ENCODE results near the gene ZWINT.

Gene ZWINT, protein sequence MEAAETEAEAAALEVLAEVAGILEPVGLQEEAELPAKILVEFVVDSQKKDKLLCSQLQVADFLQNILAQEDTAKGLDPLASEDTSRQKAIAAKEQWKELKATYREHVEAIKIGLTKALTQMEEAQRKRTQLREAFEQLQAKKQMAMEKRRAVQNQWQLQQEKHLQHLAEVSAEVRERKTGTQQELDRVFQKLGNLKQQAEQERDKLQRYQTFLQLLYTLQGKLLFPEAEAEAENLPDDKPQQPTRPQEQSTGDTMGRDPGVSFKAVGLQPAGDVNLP

DNA sequence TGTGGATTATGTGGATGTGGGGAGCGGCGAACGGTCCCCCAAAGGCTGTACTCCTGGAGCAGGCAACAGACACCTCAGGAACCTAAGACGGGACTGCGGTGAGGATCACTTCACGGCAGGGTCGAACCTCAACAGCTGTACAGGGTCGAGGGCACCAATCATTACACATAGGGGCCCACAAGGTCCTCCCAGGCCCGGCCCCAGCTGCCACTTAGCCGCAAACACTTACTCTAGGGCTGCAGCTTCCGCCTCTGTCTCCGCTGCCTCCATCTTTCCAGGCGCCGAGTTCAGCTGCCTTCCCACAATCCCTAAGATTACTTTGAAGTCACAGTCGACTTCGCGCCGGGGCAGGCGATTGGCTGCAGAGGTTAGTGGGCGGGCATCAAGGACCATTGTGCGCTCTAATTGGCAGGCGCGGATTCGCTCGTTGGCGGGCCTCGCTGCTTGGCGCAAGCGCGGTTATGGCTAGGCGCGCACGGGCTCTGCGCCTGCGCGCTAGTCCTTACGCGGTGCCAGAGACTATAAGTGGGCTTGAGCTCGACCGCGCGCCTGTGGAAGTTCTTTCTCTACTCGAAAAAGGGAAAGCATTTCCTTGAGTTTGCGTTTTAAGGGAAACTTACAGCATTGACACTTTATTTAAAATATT is at the start of gene ZWINT:
TSS of gene ZWINT (minus strand) at position 293 of the 646 bp plus-strand sequence. CDS start at position 270, 23 bp downstream.
- H3K36me3 ChIP-seq: peaks cover 11 to 43% (median 30%) of the 10 kb centered on the region in 11 experiments; a peak in 21 of 22 replicates
- no peak for TF ChIP-seq Cebpa-rat (IDR thresholded peaks at IDR 0.05)
- H3K4me3 ChIP-seq: peak within 1 kb of the TSS; percentile 70 to 93 (median 80)
- peak within 1 kb of the TSS; percentile 32 to 92 (median 86); a peak in 21 of 22 replicates for H3K27ac ChIP-seq
- peak within 1 kb of the TSS; percentile 82 to 93 (median 90) for H3K9ac ChIP-seq
- H3K4me2 ChIP-seq: peak within 1 kb of the TSS; percentile 81 to 100 (median 92)
- H3K27me3 ChIP-seq: no peaks in the 10 kb centered on the region
- peaks cover 13 to 41% (median 32%) of the 10 kb centered on the region in 10 experiments for H3K4me1 ChIP-seq
- H4K20me1 ChIP-seq: peaks cover 0 to 10% (median 0%) of the 10 kb centered on the region in 11 experiments; a peak in 1 of 22 replicates
- H3K9me3 ChIP-seq (replicated peaks in 1 of 11): no peaks in the 10 kb centered on the region

DNA sequence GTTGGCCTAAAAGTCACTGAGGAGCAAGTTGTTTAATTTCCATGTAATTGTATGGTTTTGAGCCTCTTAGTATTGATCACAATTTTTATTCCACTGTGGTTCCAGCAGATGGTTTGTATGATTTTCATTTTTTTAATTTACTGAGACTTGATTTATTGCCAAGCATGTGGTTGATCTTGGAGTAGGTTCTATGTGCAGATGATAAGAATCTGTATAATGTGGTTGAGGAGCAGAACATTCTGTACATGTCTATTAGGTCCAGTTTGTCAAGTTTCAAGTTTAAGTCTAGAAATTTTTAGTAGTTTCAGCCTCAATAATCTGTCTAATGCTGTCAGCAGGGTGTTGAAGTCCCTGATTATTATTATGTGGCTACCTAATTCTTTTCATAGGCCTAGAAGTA is 22.7 kb upstream of the ZWINT start:
- TF ChIP-seq Cebpa-rat (IDR thresholded peaks at IDR 0.05): no peak
- Histone ChIP-seq H3K4me3 (no peak overlapping the region), H3K27me3 (no peaks in the 10 kb centered on the region)

DNA sequence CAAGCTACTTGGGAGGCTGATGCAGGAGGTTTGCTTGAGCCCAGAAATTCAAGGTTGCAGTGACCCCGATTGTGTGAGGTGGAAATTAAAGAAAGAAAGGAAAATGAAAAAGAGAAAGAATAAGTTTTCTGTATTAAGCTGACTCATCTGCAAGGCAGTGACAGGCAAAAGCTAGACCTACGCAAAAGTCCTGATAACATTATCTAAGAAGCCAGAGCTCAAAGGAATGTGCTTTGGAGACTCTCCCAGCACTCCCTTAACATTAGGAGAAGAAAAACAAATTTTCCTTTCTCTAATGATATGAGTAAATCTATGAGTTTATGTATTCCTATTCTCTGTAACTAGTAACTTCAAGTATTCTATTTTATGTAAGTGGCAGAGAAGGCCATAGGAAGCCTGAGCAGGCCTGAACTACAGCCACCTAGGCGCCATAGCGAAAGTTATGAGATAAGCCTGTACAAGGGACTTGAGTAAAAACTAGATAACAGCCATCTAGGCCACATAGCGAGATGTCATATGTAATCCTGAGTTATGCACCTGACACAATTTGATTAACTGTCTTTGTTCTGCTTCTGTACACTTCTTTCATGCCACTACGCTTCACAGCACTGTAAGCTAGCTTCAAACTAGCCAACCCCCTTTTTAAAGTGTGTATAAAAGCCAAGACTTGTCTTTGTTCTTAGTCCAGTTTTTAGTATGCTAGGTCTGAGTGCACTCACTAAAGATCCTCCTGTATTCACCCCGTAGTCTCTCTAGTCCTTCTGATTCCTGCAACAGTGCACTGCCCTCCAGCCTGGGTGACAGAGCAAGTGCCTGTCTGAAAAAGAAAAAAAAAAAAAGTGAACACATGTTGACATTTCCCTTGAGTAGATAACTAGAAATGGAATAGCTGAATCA is 9.4 kb upstream of the ZWINT start:
- no peak overlapping the region for H3K27ac ChIP-seq
- no peaks in the 10 kb centered on the region for H3K4me1 ChIP-seq
- peaks cover 0 to 11% (median 0%) of the 10 kb centered on the region in 11 experiments; a peak in 4 of 22 replicates for H3K36me3 ChIP-seq
- TF ChIP-seq Cebpa-rat (IDR thresholded peaks at IDR 0.05): no peak
- H3K4me2 ChIP-seq: no peak overlapping the region
- H3K27me3 ChIP-seq: no peaks in the 10 kb centered on the region
- no peak overlapping the region for H3K9ac ChIP-seq
- H3K9me3 ChIP-seq (replicated peaks in 1 of 11): peaks cover 32 to 45% (median 38%) of the 10 kb centered on the region in 11 experiments
- no peaks in the 10 kb centered on the region for H4K20me1 ChIP-seq
- no peak overlapping the region for H3K4me3 ChIP-seq

More for the DNA sequence above, 22.7 kb upstream of the ZWINT start:
- Histone ChIP-seq H3K36me3 (no peaks in the 10 kb centered on the region), H3K4me1 (no peaks in the 10 kb centered on the region), H4K20me1 (no peaks in the 10 kb centered on the region), H3K4me2 (no peak overlapping the region), H3K27ac (no peak overlapping the region), H3K9me3 (replicated peaks in 1 of 11) (no peaks in the 10 kb centered on the region), H3K9ac (no peak overlapping the region)

- Histone ChIP-seq H3K9ac (peak overlapping the region; percentile 68 to 93 (median 90)), H3K4me1 (peaks cover 13 to 41% (median 32%) of the 10 kb centered on the region in 10 experiments), H3K9me3 (replicated peaks in 1 of 11) (no peaks in the 10 kb centered on the region), H4K20me1 (peaks cover 0 to 10% (median 0%) of the 10 kb centered on the region in 11 experiments; a peak in 1 of 22 replicates), H3K27me3 (no peaks in the 10 kb centered on the region), H3K27ac (peak overlapping the region in 10 of 11 experiments; percentile 58 to 92 (median 86); a peak in 21 of 22 replicates), H3K4me3 (peak overlapping the region; percentile 70 to 93 (median 80)), H3K4me2 (peak overlapping the region; percentile 81 to 100 (median 92)), H3K36me3 (peaks cover 11 to 47% (median 32%) of the 10 kb centered on the region in 11 experiments; a peak in 21 of 22 replicates)
- TF ChIP-seq Cebpa-rat (IDR thresholded peaks at IDR 0.05): no peak
Measured at GRCh38 chr10:56360583-56360966, 484 bp downstream of the ZWINT start.

GRCh38 chr10:56359837-56360236 is 1.2 kb downstream of the ZWINT start:
- H3K9me3 ChIP-seq (replicated peaks in 1 of 11): no peaks in the 10 kb centered on the region
- peaks cover 13 to 41% (median 32%) of the 10 kb centered on the region in 10 experiments for H3K4me1 ChIP-seq
- peak overlapping the region in 10 of 11 experiments; percentile 82 to 93 (median 90); a peak in 17 of 22 replicates for H3K9ac ChIP-seq
- H3K4me3 ChIP-seq: peak overlapping the region in 9 of 10 experiments; percentile 74 to 93 (median 80); a peak in 17 of 20 replicates
- no peaks in the 10 kb centered on the region for H3K27me3 ChIP-seq
- peak overlapping the region; percentile 81 to 100 (median 92) for H3K4me2 ChIP-seq
- H4K20me1 ChIP-seq: peaks cover 0 to 10% (median 0%) of the 10 kb centered on the region in 11 experiments; a peak in 1 of 22 replicates
- TF ChIP-seq Cebpa-rat (IDR thresholded peaks at IDR 0.05): no peak
- peaks cover 11 to 51% (median 32%) of the 10 kb centered on the region in 11 experiments; a peak in 21 of 22 replicates for H3K36me3 ChIP-seq
- H3K27ac ChIP-seq: peak overlapping the region in 8 of 11 experiments; percentile 83 to 92 (median 87); a peak in 12 of 22 replicates

DNA sequence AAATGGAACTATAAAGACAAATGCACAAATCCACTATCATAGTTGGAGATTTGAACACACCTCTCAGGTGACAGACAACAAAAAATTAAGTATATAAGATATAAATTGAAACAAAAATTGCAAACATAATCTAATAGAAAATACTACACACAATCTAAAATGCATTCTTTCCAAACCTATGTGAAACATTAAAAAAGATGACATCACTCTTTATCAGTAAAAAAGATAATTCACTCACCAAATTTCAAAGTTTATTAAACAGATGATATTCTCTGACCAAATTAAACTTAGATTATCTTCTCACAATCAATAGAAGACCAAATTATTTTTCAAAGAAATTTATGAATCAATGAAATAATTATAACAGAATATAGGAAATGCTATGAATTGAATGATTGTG is 4.0 kb downstream of the ZWINT start:
- no peak overlapping the region for H3K4me3 ChIP-seq

DNA sequence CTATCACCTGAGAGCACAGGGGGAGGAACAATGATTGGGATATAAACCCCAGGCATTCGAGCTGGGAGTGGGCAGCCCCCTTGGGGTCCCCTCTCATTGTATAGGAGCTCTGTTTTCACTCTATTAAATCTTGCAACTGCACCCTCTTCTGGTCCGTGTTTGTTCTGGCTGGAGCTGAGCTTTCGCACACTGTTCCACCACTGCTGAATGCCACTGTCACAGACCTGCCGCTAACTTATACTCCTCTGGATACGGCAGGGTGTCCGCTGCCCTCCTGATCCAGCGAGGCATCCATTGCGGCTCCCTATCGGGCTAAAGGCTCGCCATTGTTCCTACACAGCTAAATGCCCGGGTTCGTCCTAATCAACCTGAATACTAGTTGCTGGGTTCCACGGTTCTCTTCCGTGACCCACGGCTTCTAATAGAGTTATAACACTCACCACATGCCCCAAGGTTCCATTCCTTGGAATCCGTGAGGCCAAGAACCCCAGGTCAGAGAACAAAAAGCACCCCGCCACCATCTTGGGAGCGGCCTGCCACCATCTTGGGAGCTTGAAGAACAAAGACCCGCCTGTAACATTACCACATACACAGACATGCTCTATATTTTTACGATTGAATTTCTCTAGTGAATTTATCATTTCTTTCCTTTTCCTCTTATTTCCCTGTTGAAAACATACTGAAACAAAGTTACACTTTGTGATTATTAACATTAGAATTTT is 9.0 kb downstream of the ZWINT start:
- no peak overlapping the region for H3K4me3 ChIP-seq
- no peaks in the 10 kb centered on the region for H3K9me3 ChIP-seq (replicated peaks in 1 of 11)
- no peak overlapping the region for H3K9ac ChIP-seq
- H3K27me3 ChIP-seq: no peaks in the 10 kb centered on the region
- H3K4me2 ChIP-seq: no peak overlapping the region
- H3K27ac ChIP-seq: no peak overlapping the region
- H4K20me1 ChIP-seq: no peaks in the 10 kb centered on the region
- TF ChIP-seq Cebpa-rat (IDR thresholded peaks at IDR 0.05): no peak
- H3K36me3 ChIP-seq: peaks cover 0 to 39% (median 7%) of the 10 kb centered on the region in 11 experiments; a peak in 6 of 22 replicates
- no peaks in the 10 kb centered on the region for H3K4me1 ChIP-seq

More for the DNA sequence above, 4.0 kb downstream of the ZWINT start:
- peaks cover 0 to 10% (median 0%) of the 10 kb centered on the region in 11 experiments; a peak in 1 of 22 replicates for H4K20me1 ChIP-seq
- no peaks in the 10 kb centered on the region for H3K27me3 ChIP-seq
- no peak for TF ChIP-seq Cebpa-rat (IDR thresholded peaks at IDR 0.05)
- peaks cover 13 to 32% (median 27%) of the 10 kb centered on the region in 10 experiments for H3K4me1 ChIP-seq
- no peak overlapping the region for H3K27ac ChIP-seq
- no peak overlapping the region for H3K9ac ChIP-seq
- peaks cover 11 to 68% (median 35%) of the 10 kb centered on the region in 11 experiments; a peak in 21 of 22 replicates for H3K36me3 ChIP-seq
- H3K4me2 ChIP-seq: no peak overlapping the region
- H3K9me3 ChIP-seq (replicated peaks in 1 of 11): no peaks in the 10 kb centered on the region

DNA sequence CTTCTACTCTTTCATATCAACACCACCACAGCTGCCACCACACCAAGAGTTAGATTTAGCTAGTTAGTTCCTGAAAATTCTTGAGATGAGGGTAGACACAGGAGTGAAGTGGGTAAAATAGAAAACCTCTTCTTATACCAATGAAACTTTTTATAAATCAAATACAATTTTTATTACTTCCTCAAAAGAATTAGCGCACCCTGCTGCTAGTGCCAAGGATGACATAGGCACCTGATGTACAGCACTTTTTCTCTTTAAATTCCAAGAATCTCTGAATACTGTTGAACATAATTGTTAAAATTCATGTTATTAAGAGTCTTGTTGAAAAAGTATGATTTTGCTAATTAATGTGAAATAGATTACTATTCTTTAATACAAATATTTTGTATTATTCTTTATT is 11.4 kb downstream of the ZWINT start:
- Histone ChIP-seq H3K4me2 (no peak overlapping the region), H3K4me3 (no peak overlapping the region), H4K20me1 (no peaks in the 10 kb centered on the region), H3K27ac (no peak overlapping the region), H3K9me3 (replicated peaks in 1 of 11) (no peaks in the 10 kb centered on the region), H3K27me3 (no peaks in the 10 kb centered on the region), H3K9ac (no peak overlapping the region), H3K36me3 (peaks cover 0 to 25% (median 4%) of the 10 kb centered on the region in 11 experiments; a peak in 4 of 22 replicates), H3K4me1 (no peaks in the 10 kb centered on the region)
- TF ChIP-seq Cebpa-rat (IDR thresholded peaks at IDR 0.05): no peak
